Upper lobe of right lung (tissue), 1 donor: Measurements from ENCODE around the gene C1QTNF9B. TPM values are rescaled to one million over a fixed set of nuclear protein-coding genes. Genes with fewer than 3 reads are reported as not detected.

Experiments used
- ATAC-seq: fragments of 200-7000 bp; cut with Tn5 transposase; one replicate; pipeline ENCODE4 v1.9.1; 2020; ENCODE audit warnings: mild to moderate bottlenecking, moderate library complexity
- DNase-seq: peaks from one replicate; pipeline ENCODE4 v3.0.0-alpha.2; 2020
- H3K27ac ChIP-seq: fragments of 200-600 bp; one replicate; pipeline ENCODE4 v1.8.0; 2022
- H3K27me3 ChIP-seq: fragments of 200-600 bp; one replicate; pipeline ENCODE4 v1.8.0; 2022; ENCODE audit warnings: mild to moderate bottlenecking
- H3K36me3 ChIP-seq: fragments of 200-600 bp; one replicate; pipeline ENCODE4 v1.8.0; 2022
- H3K4me1 ChIP-seq: fragments of 200-600 bp; one replicate; pipeline ENCODE4 v1.8.0; 2022
- H3K4me3 ChIP-seq: fragments of 200-600 bp; one replicate; pipeline ENCODE4 v1.8.0; 2022; ENCODE audit warnings: mild to moderate bottlenecking
- H3K9me3 ChIP-seq: fragments of 200-600 bp; one replicate; pipeline ENCODE4 v1.8.0; 2022
- CTCF ChIP-seq: fragments of 200-600 bp; IDR thresholded peaks from one replicate; pipeline ENCODE4 v1.8.0; 2022; ENCODE audit warnings: antibody characterized with exemption
- intact Hi-C: fragments of 100-400 bp; cut with DNase I; formaldehyde crosslinking; loops from one replicate; pipeline ENCODE4 v1.11.0; 2022
- total RNA-seq: library from RNA; stranded (reverse); fragmentation: NEBNext Ultra II Directional; extraction: Animal tissue kit (Norgen Biotek cat#: 25700); gene quantifications from one replicate; pipeline ENCODE4 v1.2.1, GENCODE V29; 2021
- donor health status: DM: no; HTN: yes; CAD: no; lungs with severe emphysema.

The C1QTNF9B gene
- total RNA-seq, 1 donor from 2014 or later = not detected

- H3K27me3 ChIP-seq = no peaks in the 10 kb centered on the region
- intact Hi-C loops = no loop called here
- peaks cover 12% of the 10 kb centered on the region for H3K36me3 ChIP-seq
- no peak overlapping the region for H3K27ac ChIP-seq
- H3K9me3 ChIP-seq = no peaks in the 10 kb centered on the region
- no peak for TF ChIP-seq CTCF
- ATAC-seq (peak; percentile 20), DNase-seq (no peak)
- H3K4me3 ChIP-seq = no peak overlapping the region
- no peaks in the 10 kb centered on the region for H3K4me1 ChIP-seq
These were observed 37.8 kb downstream of the C1QTNF9B start for GRCh38 chr13:23859455-23859854.

- DNase-seq (no peak), ATAC-seq (no peak)
- TF ChIP-seq CTCF = no peak
- H3K27me3 ChIP-seq = no peaks in the 10 kb centered on the region
- intact Hi-C loops = no loop called here
- H3K4me1 ChIP-seq = no peaks in the 10 kb centered on the region
- peaks cover 12% of the 10 kb centered on the region for H3K36me3 ChIP-seq
- no peak overlapping the region for H3K27ac ChIP-seq
- no peaks in the 10 kb centered on the region for H3K9me3 ChIP-seq
- H3K4me3 ChIP-seq = no peak overlapping the region
These were observed 38.8 kb downstream of the C1QTNF9B start for GRCh38 chr13:23858546-23858945.

GRCh38 chr13:23856008-23856750 lies 41.1 kb downstream of the C1QTNF9B start:
- no peak overlapping the region for H3K27ac ChIP-seq
- no peaks in the 10 kb centered on the region for H3K27me3 ChIP-seq
- no peaks in the 10 kb centered on the region for H3K4me1 ChIP-seq
- intact Hi-C loops = no loop called here
- no peaks in the 10 kb centered on the region for H3K9me3 ChIP-seq
- no peak for TF ChIP-seq CTCF
- H3K36me3 ChIP-seq = peaks cover 3% of the 10 kb centered on the region
- DNase-seq (no peak), ATAC-seq (no peak)
- H3K4me3 ChIP-seq = no peak overlapping the region

- TF ChIP-seq CTCF = no peak
- Histone ChIP-seq H3K27me3 (no peaks in the 10 kb centered on the region), H3K27ac (no peak overlapping the region), H3K4me3 (no peak overlapping the region), H3K36me3 (no peaks in the 10 kb centered on the region), H3K4me1 (no peaks in the 10 kb centered on the region), H3K9me3 (no peaks in the 10 kb centered on the region)
- intact Hi-C loops = no loop called here
- ATAC-seq = no peak
- no peak for DNase-seq
These were observed 41.9 kb downstream of the C1QTNF9B start for GRCh38 chr13:23855360-23855759.

GRCh38 chr13:23852351-23852750 lies 45.0 kb downstream of the C1QTNF9B start:
- Histone ChIP-seq H3K4me1 (no peaks in the 10 kb centered on the region), H3K36me3 (no peaks in the 10 kb centered on the region), H3K9me3 (no peaks in the 10 kb centered on the region), H3K4me3 (no peak overlapping the region), H3K27me3 (no peaks in the 10 kb centered on the region), H3K27ac (no peak overlapping the region)
- TF ChIP-seq CTCF = no peak
- ATAC-seq = no peak
- DNase-seq = no peak
- intact Hi-C loops = no loop called here

- no peak overlapping the region for H3K27ac ChIP-seq
- no peak overlapping the region for H3K4me3 ChIP-seq
- no peak for TF ChIP-seq CTCF
- intact Hi-C loops = no loop called here
- no peaks in the 10 kb centered on the region for H3K27me3 ChIP-seq
- H3K9me3 ChIP-seq = no peaks in the 10 kb centered on the region
- no peaks in the 10 kb centered on the region for H3K36me3 ChIP-seq
- no peaks in the 10 kb centered on the region for H3K4me1 ChIP-seq
- ATAC-seq (no peak), DNase-seq (no peak)
These were observed 46.2 kb downstream of the C1QTNF9B start for GRCh38 chr13:23851106-23851505.
